Measurements from ENCODE around the gene PTPRN2. TPM values are rescaled to one million over a fixed set of nuclear protein-coding genes. Genes with fewer than 3 reads are reported as not detected.
"Not testable (repeated sequence)": the region's sequence is repeated elsewhere in the genome, so short reads cannot be mapped to it uniquely, and the experiment has no call there.

Gene PTPRN2
- polyA plus RNA-seq, 4 donors: 7.3 to 11.4 (median 8.0) TPM

DNA sequence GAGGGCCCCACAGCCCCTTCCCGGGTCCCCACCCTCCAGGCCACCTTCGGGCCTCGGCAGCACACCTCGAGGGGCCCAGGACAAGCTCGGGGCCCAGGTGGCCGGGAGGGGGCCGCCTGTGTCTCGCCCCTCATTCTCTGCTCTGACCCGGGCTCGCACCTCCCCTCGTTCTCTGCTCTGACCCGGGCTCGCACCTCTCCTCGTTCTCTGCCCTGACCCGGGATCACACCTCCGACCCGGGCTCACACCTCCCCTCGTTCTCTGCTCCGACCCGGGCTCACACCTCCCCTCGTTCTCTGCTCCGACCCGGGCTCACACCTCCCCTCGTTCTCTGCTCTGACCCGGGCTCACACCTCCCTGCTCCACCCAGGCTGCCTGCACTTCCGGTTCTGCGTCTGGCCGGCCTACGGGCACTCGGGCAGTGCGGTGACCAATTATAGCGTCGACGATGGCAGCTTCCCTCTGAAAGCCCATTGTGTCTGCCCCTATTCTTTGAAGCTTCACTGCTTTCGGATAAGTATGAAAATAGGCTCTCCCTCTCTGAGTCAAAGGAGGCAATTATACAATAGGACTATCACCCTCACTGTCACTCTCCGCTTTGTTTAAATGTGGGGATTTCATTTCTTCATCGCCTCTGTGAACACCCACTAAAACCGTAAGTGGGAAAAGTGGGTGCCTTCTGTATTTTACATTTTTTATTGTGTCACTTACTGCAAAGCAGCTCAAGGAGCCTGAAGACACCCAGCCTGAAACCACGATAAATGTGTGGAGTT lies 793.5 kb downstream of the PTPRN2 start:
- DNase-seq (ENCODE audit: low read depth in 4 of 4, low spot score in 2 of 4): no peak

DNA sequence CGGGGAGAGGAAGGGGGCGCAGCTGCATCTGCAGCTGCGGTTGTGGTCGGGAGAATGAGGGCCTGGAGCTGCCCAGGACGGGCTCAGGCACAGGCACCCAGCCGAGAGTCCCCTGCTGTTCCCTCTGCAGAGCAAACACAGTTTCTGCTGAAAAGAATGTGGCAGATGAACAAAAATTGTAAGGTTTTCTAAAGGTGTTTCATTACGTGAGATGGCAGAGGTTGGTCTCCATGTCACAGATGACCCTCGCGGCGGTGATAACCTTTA lies 794.6 kb downstream of the PTPRN2 start:
- no peak for DNase-seq (ENCODE audit: low read depth in 4 of 4, low spot score in 2 of 4)

DNA sequence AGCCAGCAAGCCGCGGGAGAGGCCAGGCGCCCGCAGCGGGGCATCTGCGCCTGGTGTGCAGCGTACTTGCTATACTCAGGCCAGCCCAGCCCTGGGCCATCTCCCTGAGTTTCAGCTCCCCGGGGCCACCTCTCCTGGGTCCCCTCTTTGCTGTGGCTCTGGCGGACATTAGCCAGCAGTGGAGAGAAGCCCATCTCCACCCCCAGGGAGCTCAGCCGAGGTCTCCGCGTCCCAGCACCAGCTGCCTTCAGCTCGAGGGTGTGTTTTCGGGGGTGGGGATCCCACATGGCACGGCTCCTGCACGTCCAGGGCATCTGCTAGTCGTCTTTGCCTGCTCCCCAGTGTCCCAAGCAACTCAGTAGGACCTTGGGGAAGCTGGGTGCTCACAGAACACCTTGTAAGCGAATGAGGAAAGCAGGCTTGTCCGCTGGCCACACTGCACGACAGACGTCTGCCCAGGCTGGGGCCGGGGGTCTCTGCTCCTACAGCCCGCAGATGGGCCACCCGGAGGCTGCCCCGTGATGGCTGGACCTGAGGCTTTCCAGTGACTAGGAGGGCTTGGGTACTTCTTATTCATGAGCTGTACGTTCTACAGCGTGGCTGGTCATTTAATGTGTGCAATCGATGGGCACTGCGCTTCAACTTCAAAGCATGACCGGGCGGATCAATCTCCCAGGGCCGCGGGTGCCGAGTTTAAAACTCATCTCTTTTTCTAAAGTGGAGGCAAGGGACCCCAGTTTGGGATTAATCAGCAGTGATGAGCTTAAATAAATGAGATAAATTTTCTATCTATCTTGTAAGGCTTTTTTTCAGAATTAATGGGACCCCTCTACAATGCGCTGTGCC lies 795.2 kb downstream of the PTPRN2 start:
- no peak for DNase-seq (ENCODE audit: low read depth in 4 of 4, low spot score in 2 of 4)

DNA sequence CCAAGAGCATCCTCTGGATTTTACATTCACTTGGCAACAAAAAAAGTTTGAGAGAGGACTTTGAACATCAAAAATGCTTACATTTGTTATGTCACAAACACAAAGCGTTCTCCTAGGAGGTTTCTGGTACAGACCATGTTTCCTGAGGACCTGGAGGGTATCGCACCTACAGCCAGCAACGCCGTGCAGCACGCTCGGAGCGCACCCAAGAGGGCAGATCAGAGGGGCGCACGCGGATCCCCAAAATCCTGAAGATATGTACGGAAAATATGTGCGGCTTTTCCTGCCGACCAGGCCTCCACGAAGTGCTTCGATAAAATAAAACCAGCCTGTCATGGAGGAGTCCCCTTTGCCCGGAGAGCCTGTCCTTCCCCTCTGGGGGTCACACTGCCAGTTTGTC lies 796.0 kb downstream of the PTPRN2 start:
- DNase-seq (ENCODE audit: low read depth in 4 of 4, low spot score in 2 of 4): no peak

DNA sequence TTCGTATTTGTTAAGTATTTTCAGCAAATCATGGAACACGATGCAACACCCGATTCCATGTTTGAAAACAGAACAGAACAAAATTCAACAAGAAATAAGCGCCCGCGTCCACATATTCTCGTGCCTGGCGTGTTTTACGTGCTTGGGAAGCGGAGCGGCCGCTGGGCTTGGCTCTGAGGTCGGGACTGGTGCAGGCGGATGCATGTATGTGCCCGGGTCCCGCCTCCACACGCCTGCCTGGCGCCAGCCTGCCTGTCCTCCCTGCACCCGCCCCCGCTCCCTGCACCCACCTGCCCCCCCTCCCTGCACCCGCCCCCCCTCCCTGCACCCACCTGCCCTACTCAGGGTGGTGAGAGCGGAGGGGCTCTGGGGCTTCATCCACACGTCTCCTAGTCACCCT lies 796.4 kb downstream of the PTPRN2 start:
- no peak for DNase-seq (ENCODE audit: low read depth in 4 of 4, low spot score in 2 of 4)

DNA sequence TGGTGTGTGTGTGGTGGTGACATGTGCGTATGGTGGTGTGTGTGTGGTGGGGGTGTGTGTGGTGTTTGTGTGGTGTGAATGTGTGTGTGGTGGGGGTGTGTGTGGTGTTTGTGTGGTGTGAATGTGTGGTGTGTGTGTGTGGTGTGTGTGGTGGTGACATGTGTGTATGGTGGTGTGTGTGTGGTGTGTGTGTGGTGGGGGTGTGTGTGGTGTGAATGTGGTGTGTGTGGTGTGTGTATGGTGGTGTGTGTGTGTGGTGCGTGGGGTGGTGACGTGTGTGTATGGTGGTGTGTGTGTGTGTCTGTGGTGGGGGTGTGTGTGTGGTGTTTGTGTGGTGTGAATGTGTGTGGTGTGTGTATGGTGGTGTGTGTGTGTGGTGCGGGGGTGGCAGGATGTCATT lies 797.7 kb downstream of the PTPRN2 start:
- no peak for DNase-seq (ENCODE audit: low read depth in 4 of 4, low spot score in 2 of 4)

DNA sequence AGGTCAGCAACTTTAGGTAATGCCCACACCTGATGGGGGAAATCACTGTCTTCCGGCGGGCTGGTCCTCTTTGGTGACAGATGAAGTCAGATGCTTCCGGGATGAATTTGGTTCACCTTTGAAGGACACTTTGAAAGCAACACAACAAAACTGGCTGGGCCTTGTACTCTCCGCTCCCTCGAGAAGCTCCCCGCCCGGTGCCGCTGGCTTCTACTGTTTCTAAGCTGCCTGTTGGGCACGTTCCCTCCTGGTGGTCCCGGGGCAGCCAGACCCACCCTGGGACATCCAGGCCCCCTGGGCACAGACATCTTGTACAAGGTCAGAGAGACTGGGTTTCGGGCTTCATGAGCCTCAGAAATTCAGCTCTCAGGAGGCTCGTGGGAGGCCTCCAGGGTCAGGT lies 798.5 kb downstream of the PTPRN2 start:
- no peak for DNase-seq (ENCODE audit: low read depth in 4 of 4, low spot score in 2 of 4)

DNA sequence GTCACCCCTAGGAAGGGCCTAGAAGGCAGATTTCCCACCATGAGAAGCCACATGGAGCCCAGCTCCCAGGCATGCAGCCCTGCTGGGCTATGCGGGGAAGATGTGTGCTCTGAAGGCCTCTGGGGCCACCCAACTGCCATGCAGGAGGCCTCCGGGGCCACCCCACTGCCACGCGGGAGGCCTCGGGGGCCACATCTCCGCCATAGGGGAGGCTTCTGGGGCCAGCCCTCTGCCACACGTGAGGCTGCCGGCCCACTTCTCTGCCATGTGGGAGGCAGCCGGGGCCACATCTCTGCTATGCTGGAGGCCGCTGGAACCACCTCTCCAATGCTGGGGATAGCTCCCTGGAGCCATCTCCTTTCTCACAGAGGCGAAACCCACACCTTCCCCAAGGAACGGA lies 799.0 kb downstream of the PTPRN2 start:
- no peak for DNase-seq (ENCODE audit: low read depth in 4 of 4, low spot score in 2 of 4)

DNA sequence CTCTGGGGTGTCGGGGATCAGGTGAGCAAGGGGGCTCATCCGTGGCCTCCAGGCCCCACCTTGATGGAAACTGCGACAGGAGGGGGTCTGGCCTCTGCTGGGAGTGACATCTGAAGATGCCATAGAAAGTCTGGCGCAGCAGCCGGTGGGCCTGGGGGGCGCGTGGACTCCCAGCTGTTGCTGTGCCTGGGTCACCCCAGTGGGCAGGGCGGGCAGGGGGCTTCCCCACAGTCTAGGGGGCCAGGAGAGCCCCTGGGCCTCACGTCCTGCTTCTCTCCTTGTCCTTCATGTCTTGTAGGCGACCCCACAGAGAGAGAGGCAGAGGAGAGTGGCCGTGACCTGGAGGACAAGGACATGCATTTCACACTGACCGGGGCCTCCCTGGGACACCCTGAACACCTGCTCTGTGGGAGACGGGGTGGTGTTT lies 800.3 kb downstream of the PTPRN2 start:
- no peak for DNase-seq (ENCODE audit: low read depth in 4 of 4, low spot score in 2 of 4)

DNA sequence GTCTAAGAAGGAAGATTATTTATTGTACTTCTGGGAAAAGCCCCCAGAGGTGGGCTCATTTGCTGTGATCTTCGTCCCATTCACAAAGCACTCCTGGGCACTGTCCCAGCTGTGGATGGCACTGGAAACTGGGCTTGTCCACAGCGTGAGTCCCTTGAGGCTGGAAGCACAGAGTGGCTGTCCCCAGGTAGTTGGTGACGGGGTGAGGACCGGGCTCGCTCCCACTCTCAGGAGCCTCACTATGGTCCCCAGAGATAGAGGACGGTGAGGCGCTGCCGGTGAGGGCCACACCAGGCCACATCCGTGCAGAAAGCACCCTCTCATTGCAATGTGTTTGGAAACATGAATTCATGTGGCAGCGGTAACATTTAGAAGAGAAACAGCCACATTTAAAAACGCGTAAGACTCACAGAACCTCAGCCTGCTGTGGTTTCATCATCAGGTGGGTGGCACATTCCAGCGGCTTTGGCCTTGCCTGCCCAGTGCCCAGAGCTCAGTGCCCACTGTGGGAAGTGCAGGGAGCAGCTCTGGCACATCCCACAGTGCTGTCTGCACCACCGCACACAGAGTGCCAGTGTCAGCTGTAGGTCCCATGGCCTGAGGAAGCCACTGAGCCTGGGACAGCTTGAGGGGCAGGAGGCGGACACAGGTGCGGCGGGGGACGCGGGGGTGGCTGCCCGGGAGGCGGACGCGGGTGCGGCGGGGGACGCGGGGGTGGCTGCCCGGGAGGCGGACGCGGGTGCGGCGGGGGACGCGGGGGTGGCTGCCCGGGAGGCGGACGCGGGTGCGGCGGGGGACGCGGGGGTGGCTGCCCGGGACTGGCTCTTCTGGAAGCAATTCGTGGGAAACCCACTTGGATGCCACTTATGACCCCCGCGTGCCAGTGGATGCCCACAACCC lies 801.0 kb downstream of the PTPRN2 start:
- no peak for DNase-seq (ENCODE audit: low read depth in 4 of 4, low spot score in 2 of 4)

DNA sequence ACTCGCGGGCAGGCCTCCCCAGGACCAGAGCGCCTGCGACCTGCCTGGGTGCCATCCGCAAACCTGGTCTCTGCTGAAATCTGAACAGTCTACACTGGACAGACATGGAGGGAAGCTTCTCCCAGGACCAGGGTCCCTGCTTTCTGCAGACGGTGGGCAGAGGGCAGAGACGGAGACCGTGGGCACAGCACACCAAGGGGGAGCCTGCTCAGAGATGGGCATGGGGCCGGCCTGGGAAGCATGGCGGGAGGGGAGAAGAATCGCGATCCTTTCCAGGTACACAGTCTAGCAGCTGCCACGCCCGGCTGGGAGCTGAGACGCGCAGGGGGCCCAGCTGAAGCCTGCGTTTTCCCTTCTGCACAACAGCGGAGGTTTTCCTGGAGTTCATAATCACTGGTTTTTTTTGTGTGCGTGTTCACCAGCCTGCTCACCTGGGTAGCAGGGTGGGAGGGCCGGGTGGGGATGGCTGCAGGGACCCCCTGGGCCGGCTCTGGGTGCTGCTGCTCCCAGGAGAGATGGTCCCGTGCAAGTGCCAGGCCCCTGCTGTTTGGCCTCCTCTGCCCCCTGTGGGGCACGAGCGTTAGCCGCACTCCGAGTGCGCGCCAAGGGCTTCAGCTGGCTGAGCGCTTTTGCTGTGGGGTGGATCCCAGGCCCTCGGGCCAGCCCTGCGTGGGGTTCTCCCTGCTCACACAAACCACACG lies 802.0 kb downstream of the PTPRN2 start:
- no peak for DNase-seq (ENCODE audit: low read depth in 4 of 4, low spot score in 2 of 4)

DNA sequence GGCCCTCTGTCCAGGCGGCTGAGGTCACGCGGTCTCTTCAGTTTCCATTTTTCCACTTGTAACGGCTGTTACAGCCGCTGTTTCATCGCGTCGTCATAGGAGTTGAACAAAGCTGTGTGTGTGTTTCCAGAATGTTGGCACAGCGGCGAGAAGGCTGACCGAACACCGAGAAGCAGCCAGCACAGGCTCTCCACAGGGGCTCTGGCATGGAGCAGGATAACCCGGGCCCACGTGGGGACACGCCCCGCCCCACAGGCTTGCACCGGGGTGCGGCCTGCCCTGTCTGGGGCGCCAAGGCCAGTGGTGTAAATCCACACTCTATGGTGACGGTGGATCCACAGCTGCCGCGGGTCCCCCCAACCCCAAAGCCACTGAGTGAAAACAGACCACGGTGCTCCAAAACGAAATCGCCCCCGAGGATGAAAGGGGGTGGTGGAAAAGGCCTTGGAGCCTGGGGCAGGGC lies 802.6 kb downstream of the PTPRN2 start:
- DNase-seq (ENCODE audit: low read depth in 4 of 4, low spot score in 2 of 4): no peak

DNA sequence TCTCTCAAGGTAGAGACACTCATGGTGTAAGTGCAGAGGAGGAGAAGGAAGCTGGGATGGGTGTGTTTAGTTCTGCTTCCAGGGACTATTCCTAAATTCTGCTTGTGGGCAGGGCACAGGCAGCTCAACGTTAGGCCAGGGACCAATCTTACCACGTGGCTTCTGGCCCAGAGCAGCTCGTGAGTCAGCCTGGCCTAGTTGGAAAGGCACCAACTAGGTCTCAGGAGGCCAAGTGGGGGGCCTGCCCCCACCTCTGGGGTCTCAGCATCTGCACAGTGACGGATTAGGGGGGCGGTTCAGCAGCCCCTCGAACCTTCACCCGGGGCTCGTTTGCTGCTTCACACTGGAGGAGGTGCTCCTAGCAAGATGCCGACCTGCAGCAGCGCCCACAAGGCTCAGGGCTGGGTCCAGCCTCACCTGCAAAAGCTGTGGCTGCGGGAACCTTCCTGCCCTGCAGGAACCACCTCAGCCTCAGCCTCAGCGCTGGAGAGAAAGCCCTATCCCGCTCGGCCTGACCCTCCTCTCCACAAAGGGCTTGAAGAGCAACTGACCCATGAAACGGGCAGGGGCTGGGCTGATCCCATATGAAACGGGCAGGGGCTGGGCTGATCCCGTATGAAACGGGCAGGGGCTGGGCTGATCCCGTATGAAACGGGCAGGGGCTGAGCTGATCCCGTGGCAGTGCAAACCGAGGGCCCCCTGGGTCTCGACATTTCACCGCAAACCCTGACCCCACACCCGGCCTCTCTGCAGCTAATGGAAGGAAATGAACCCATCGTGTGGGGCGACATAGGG lies 803.4 kb downstream of the PTPRN2 start:
- no peak for DNase-seq (ENCODE audit: low read depth in 4 of 4, low spot score in 2 of 4)

DNA sequence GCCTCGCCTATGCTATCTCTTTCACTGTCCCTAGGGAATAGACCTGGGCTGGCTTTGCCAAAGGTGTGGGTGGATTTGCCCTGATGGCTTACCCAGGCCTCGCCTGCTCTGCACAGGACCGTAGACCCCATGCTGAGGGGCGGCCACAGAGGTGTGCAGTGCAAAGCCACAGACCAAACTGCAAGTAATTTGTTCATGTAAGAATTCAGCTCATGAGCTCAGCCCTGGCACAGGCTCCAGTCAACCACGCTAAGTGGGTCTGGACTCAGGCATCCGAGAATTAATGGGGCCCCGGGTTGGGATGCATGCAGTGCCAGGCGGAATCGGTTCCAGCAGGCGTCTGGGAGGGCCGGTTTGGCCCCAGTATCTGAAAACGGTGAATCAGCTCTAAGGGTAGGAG lies 805.6 kb downstream of the PTPRN2 start:
- no peak for DNase-seq (ENCODE audit: low read depth in 4 of 4, low spot score in 2 of 4)

DNA sequence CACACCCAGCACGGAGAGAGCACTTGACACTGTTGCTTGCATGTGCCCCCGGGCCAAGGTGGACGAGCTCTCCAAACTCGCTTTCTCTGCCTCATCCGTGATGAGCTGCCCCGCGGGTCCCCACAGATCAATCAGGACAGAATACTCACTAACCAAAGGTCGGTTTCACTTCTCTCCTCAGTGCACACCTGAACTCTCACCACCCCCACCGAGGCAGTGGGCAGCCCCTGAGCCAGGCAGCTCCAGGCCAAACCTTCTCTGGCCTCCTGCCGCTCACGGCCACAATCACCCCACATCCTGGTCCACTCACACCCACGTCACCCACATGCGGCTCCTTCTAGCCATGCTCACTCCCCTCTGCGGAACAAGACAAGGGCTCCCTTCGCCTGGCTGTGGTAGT lies 806.9 kb downstream of the PTPRN2 start:
- DNase-seq (ENCODE audit: low read depth in 4 of 4, low spot score in 2 of 4): no peak

DNA sequence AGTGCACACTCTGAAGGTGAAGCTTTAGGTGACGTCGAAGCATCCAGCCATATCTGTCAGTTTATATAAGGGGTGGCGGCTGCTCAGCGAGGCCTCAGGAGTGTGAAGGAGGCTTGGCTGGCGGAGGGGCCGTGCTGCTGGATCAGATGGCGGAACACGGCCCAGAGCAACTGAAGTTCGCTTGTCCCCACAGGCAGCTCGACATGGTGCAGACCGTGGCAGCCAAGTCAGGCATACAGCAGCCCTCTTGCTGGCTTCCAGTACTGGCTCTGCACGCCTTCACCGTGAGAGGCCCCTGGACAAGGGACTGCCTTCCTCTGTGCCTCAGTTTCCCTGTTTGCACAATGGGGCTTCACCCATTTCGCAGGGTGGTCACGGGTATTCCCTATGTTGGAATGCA lies 807.3 kb downstream of the PTPRN2 start:
- no peak for DNase-seq (ENCODE audit: low read depth in 4 of 4, low spot score in 2 of 4)

DNA sequence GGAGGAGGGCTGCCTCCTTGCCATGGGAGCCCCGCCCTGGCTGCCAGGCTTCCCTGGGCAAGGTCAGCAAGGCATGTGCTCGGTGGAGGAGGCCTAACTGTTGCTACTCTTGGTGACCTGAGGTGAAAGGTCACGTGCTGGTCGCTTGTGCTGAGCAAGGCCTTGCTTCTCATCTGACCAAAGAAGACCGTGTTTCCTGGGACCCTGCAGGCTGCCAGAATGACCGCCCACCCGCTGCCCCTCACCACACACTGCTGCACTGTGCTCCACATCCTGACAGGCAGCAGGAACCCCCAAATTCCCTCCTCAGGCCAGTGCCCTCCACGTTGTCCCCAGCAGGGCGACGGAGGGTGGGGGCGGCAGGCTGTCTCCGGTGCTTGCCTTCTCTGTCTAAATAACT lies 808.4 kb downstream of the PTPRN2 start:
- DNase-seq (ENCODE audit: low read depth in 4 of 4, low spot score in 2 of 4): no peak

DNA sequence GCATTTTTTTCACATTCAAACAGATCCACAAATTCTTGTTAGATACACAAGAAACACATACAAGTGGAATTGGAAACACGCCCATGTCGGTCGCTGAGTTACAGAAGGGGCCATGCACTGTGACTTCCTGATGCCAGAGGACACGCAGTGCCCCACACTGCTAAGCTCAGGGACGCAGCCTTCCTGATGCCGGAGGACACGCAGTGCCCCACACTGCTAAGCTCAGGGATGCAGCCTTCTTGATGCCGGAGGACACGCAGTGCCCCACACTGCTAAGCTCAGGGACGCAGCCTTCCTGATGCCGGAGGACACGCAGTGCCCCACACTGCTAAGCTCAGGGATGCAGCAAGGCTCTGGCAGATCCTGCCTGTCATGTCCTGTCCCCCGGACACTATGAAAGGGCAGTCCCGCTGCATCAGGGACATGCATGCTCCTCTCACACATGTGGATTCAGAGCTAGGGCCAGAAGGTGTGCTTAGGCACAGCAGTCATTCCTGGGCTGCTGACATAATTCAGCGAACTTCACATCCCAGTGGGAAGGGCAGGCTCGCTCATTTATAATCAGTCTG lies 810.3 kb downstream of the PTPRN2 start:
- DNase-seq (ENCODE audit: low read depth in 4 of 4, low spot score in 2 of 4): not testable (repeated sequence)

DNA sequence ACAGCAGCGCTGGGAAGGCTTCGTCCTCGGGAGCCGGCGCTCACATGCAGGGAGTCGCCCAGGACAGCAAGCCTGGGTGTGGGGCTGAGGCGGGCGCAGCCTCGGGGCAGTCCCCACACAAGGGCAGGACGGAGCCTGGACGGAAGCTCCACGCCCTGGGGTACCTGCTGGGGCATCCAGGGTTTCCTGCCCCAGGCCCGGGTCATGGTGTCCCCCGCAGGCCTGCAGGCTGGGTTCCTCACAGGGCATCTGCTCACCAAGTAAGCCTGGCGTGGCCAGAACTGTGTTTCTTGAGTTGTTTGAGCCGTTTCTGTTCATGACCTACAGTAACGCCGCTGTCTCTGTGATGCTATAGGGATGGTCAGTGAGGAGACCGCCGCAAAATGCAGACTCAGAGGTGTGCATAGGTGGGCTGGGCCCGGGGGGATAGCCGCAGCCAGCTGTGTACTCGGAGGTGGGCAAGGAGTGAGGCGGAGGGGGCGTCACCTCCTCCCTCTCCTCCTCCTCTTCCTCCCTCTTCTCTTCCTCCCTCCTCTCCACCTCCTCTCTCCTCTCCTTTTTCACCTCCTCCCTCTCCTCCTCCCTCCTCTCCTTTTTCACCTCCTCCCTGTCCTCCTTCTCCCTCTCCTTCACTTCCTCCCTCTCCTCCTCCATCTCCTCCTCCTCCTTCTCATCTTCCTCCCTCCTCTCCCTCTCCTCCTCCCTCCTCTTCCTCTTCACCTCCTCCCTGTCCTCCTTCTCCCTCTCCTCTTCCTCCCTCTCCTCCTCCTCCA lies 811.9 kb downstream of the PTPRN2 start:
- DNase-seq (ENCODE audit: low read depth in 4 of 4, low spot score in 2 of 4): no peak

Measured in left renal cortex interstitium (tissue), 4 donors.